WTC11 (cell line): ENCODE results near the gene TEDC2. TPM values are rescaled to one million over a fixed set of nuclear protein-coding genes. Genes with fewer than 3 reads are reported as not detected.

Experiments used
- ATAC-seq: fragments of 200-7000 bp; cut with Tn5 transposase; 2 replicates; pipeline ENCODE4 v1.10.0; 2021; ENCODE audit warnings: mild to moderate bottlenecking, moderate library complexity
- CTCF ChIA-PET: fragments of 300-600 bp; sonication (Branson Sonifier 250); formaldehyde crosslinking; loops from one replicate; lab custom pipeline; 2021; ENCODE audit warnings: antibody characterized with exemption; lab: Charles Lee
- POLR2A ChIA-PET: fragments of 350-600 bp; sonication (Branson Sonifier 250); formaldehyde crosslinking; loops from one replicate; lab custom pipeline; 2021; ENCODE audit warnings: antibody characterized with exemption; lab: Charles Lee
- DNase-seq: peaks from one replicate; pipeline ENCODE4 v3.0.0; 2021; ENCODE audit warnings: low spot score
- H3K27ac Mint-ChIP-seq: 2 replicates; pipeline ENCODE4 v1.8.0; 2021; ENCODE audit warnings: mixed read lengths
- H3K27me3 Mint-ChIP-seq: 2 replicates; pipeline ENCODE4 v1.8.0; 2021; ENCODE audit warnings: low read depth, mild to moderate bottlenecking, moderate library complexity, mixed read lengths
- H3K36me3 Mint-ChIP-seq: 2 replicates; pipeline ENCODE4 v1.8.0; 2021; ENCODE audit warnings: mixed read lengths
- H3K4me1 Mint-ChIP-seq: 2 replicates; pipeline ENCODE4 v1.8.0; 2022; ENCODE audit warnings: mixed read lengths
- H3K4me3 Mint-ChIP-seq: 2 replicates; pipeline ENCODE4 v1.8.0; 2021; ENCODE audit warnings: mild to moderate bottlenecking, moderate library complexity, mixed read lengths
- H3K9me3 Mint-ChIP-seq: 2 replicates; pipeline ENCODE4 v1.8.0; 2021; ENCODE audit warnings: mixed read lengths
- AR ChIP-seq: fragments of 250-450 bp; sonication (Bioruptor Pico); IDR thresholded peaks from 2 replicates; pipeline ENCODE4 v1.9.0; 2021; ENCODE audit warnings: mild to moderate bottlenecking
- E2F4 ChIP-seq: sonication (generic); formaldehyde crosslinking; IDR thresholded peaks from 2 replicates; pipeline ENCODE4 v1.8.1; 2022; ENCODE audit warnings: low read depth, mild to moderate bottlenecking, moderate library complexity, missing genetic modification reagents, borderline replicate concordance
- IRF2 ChIP-seq: sonication (generic); formaldehyde crosslinking; IDR thresholded peaks from 2 replicates; pipeline ENCODE4 v1.8.0; 2022; ENCODE audit warnings: low read depth, missing genetic modification reagents, borderline replicate concordance
- MLX ChIP-seq: sonication (generic); formaldehyde crosslinking; IDR thresholded peaks from 2 replicates; pipeline ENCODE4 v1.8.1; 2023; ENCODE audit warnings: mild to moderate bottlenecking, missing genetic modification reagents, moderate library complexity
- MXD4 ChIP-seq: fragments of 250-450 bp; sonication (Bioruptor Pico); IDR thresholded peaks from 2 replicates; pipeline ENCODE4 v1.8.0; 2021; ENCODE audit warnings: mild to moderate bottlenecking, moderate library complexity, borderline replicate concordance
- NFYB ChIP-seq: sonication (generic); formaldehyde crosslinking; conservative IDR thresholded peaks from 2 replicates; pipeline ENCODE4 v1.8.0; 2022; ENCODE audit warnings: low read depth, missing genetic modification reagents
- NR2C2 ChIP-seq: sonication (generic); formaldehyde crosslinking; IDR thresholded peaks from 2 replicates; pipeline ENCODE4 v1.8.0; 2022; ENCODE audit warnings: mild to moderate bottlenecking, missing genetic modification reagents
- NR3C1 ChIP-seq: sonication (generic); formaldehyde crosslinking; conservative IDR thresholded peaks from 2 replicates; pipeline ENCODE4 v1.8.1; 2023; ENCODE audit warnings: low read depth, mild to moderate bottlenecking, missing genetic modification reagents
- RELA ChIP-seq: sonication (generic); formaldehyde crosslinking; IDR thresholded peaks from 2 replicates; pipeline ENCODE4 v1.8.1; 2022; ENCODE audit warnings: missing genetic modification reagents, mild to moderate bottlenecking, borderline replicate concordance
- RORB ChIP-seq: fragments of 250-450 bp; sonication (Bioruptor Pico); IDR thresholded peaks from 2 replicates; pipeline ENCODE4 v1.9.0; 2021; ENCODE audit warnings: mild to moderate bottlenecking
- SOX15 ChIP-seq: fragments of 250-450 bp; sonication (Bioruptor Pico); IDR thresholded peaks from 2 replicates; pipeline ENCODE4 v1.9.0; 2021; ENCODE audit warnings: mild to moderate bottlenecking
- USF2 ChIP-seq: sonication (generic); formaldehyde crosslinking; IDR thresholded peaks from 2 replicates; pipeline ENCODE4 v1.8.1; 2023; ENCODE audit warnings: mild to moderate bottlenecking, missing genetic modification reagents, moderate library complexity
- ZBTB21 ChIP-seq: sonication (generic); formaldehyde crosslinking; IDR thresholded peaks from 2 replicates; pipeline ENCODE4 v1.8.1; 2023; ENCODE audit warnings: mild to moderate bottlenecking, missing genetic modification reagents, borderline replicate concordance
- ZMAT4 ChIP-seq: fragments of 250-450 bp; sonication (Bioruptor Pico); IDR thresholded peaks from 2 replicates; pipeline ENCODE4 v1.9.0; 2021; ENCODE audit warnings: mild to moderate bottlenecking
- ZNF416 ChIP-seq: fragments of 250-450 bp; sonication (Bioruptor Pico); IDR thresholded peaks from 2 replicates; pipeline ENCODE4 v1.9.0; 2021; ENCODE audit warnings: mild to moderate bottlenecking, inconsistent platforms
- total RNA-seq: library from RNA; stranded (reverse); gene quantifications from 3 replicates; pipeline ENCODE4 v1.2.3, GENCODE V29; 2021

The TEDC2 gene
- total RNA-seq, 1 experiment from 2014 or later = 61.6 TPM

GRCh38 chr16:2436110-2436509, 23.8 kb upstream of the TEDC2 start (continued):
- TF ChIP-seq ZNF416 (CRISPR knock-in tag) = no peak
- TF ChIP-seq ZMAT4 = no peak
- no peak for TF ChIP-seq ZBTB21 (CRISPR knock-in tag)
- TF ChIP-seq AR = no peak
- no peak for TF ChIP-seq IRF2 (CRISPR knock-in tag)
- no peak for TF ChIP-seq SOX15 (CRISPR knock-in tag)
- TF ChIP-seq, all 79 proteins: peak for 0

GRCh38 chr16:2437032-2437790, 22.7 kb upstream of the TEDC2 start:
- H3K27ac Mint-ChIP-seq = no peak overlapping the region
- H3K36me3 Mint-ChIP-seq = peaks cover 72% of the 10 kb centered on the region
- ATAC-seq (no peak), DNase-seq (no peak)
- no peaks in the 10 kb centered on the region for H3K4me1 Mint-ChIP-seq
- POLR2A ChIA-PET = interaction anchor here (0.5 kb wide), 1 partner anchor 38 kb away, joined by 3 read pairs; the partner anchor contains the start of gene TBC1D24
- H3K4me3 Mint-ChIP-seq = no peak overlapping the region
- CTCF ChIA-PET = interaction anchor here (0.6 to 1.5 kb wide), 4 partner anchors 9 to 64 kb away, joined by 3 to 6 read pairs (median 6); no protein-coding TSS in a partner anchor
- no peaks in the 10 kb centered on the region for H3K9me3 Mint-ChIP-seq
- no peaks in the 10 kb centered on the region for H3K27me3 Mint-ChIP-seq
- TF ChIP-seq NR2C2 (no peak), NFYB (CRISPR knock-in tag) (no peak), MXD4 (CRISPR knock-in tag) (no peak), USF2 (CRISPR knock-in tag) (no peak), MLX (CRISPR knock-in tag) (no peak)

GRCh38 chr16:2438121-2438520, 21.8 kb upstream of the TEDC2 start:
- Mint-ChIP-seq H3K27ac (no peak overlapping the region), H3K9me3 (no peaks in the 10 kb centered on the region), H3K36me3 (peaks cover 65% of the 10 kb centered on the region), H3K27me3 (no peaks in the 10 kb centered on the region), H3K4me3 (no peak overlapping the region), H3K4me1 (no peaks in the 10 kb centered on the region)
- DNase-seq (no peak), ATAC-seq (no peak)
- ChIA-PET POLR2A (no interaction called here), CTCF (interaction anchor here (0.6 to 1.5 kb wide), 4 partner anchors 10 to 188 kb away, joined by 3 to 6 read pairs (median 4); no protein-coding TSS in a partner anchor)
- TF ChIP-seq E2F4 (CRISPR knock-in tag) (no peak), RELA (no peak), IRF2 (CRISPR knock-in tag) (no peak), MXD4 (CRISPR knock-in tag) (no peak), NR3C1 (no peak), SOX15 (CRISPR knock-in tag) (no peak), RORB (no peak)
